ENCODE data around the gene PRSS35. TPM values are rescaled to one million over a fixed set of nuclear protein-coding genes. Genes with fewer than 3 reads are reported as not detected.

PRSS35 gene
- total and polyA plus RNA-seq, 2 experiments from 2014 or later, result 1.7 to 2.1 TPM

GRCh38 chr6:83474309-83474708, 38.0 kb upstream of the PRSS35 start:
- Histone ChIP-seq H3K79me2 (replicated peaks; ENCODE audit: insufficient read depth) (no peaks in the 10 kb centered on the region), H3K4me2 (peak overlapping the region; percentile 45), H3K27ac (ENCODE audit: low read depth) (no peak overlapping the region), H4K20me1 (replicated peaks; ENCODE audit: insufficient read depth) (no peaks in the 10 kb centered on the region), H3K27me3 (ENCODE audit: insufficient read depth) (no peaks in the 10 kb centered on the region), H3K9me2 (ENCODE audit: insufficient read depth) (no peaks in the 10 kb centered on the region), H3K4me1 (ENCODE audit: insufficient read depth) (peaks cover 13% of the 10 kb centered on the region), H3F3A (replicated peaks; ENCODE audit: low read depth) (no peaks in the 10 kb centered on the region), H2AFZ (peak overlapping the region; percentile 81), H3K36me3 (ENCODE audit: insufficient read depth) (no peaks in the 10 kb centered on the region), H3K4me3 (no peak overlapping the region)
- H3K4me1 Mint-ChIP-seq, result peaks cover 5% of the 10 kb centered on the region
- no peak overlapping the region for H3K27ac Mint-ChIP-seq
- H3K27me3 Mint-ChIP-seq (ENCODE audit: insufficient read depth, low read depth, poor library complexity), result peaks cover 1% of the 10 kb centered on the region
- H3K9me3 Mint-ChIP-seq, result no peaks in the 10 kb centered on the region
- H3K4me3 Mint-ChIP-seq, result no peak overlapping the region
- TF ChIP-seq CTCF (conservative IDR thresholded peaks at IDR 0.05; ENCODE audit: low read depth in 2 of 2), result no peak
- TF ChIP-seq EZH2 (IDR thresholded peaks at IDR 0.05; ENCODE audit: low read depth, unreplicated experiment), result no peak
- TF ChIP-seq NANOG (IDR thresholded peaks at IDR 0.05; ENCODE audit: borderline replicate concordance), result no peak
- no peak for TF ChIP-seq EZH2phosphoT487 (IDR thresholded peaks at IDR 0.05; ENCODE audit: unreplicated experiment)
- no peak for TF ChIP-seq REST (IDR thresholded peaks at IDR 0.05; ENCODE audit: unreplicated experiment)
- no peak for TF ChIP-seq STAT1 (IDR thresholded peaks at IDR 0.05; ENCODE audit: unreplicated experiment)
- no peak for TF ChIP-seq CREB1 (CRISPR knock-in tag; IDR thresholded peaks at IDR 0.05; ENCODE audit: low read depth)
- no peak for TF ChIP-seq ZNF462 (CRISPR knock-in tag; IDR thresholded peaks at IDR 0.05)
- TF ChIP-seq JUNB (IDR thresholded peaks at IDR 0.05; ENCODE audit: unreplicated experiment), result no peak
- no peak for TF ChIP-seq ZNF114 (CRISPR knock-in tag; IDR thresholded peaks at IDR 0.05)
- no peak for TF ChIP-seq ETS1 (IDR thresholded peaks at IDR 0.05)
- TF ChIP-seq ZNF331 (CRISPR knock-in tag; IDR thresholded peaks at IDR 0.05; ENCODE audit: low read depth), result no peak
- no peak for TF ChIP-seq POLR2AphosphoS5 (IDR thresholded peaks at IDR 0.05; ENCODE audit: low read depth)
- DNase-seq (ENCODE audit: low spot score), result peak; percentile 2
- ATAC-seq, result no peak; the same call in 2 of the 3 replicates
- H3K36me3 Mint-ChIP-seq (ENCODE audit: low read depth), result no peaks in the 10 kb centered on the region

Data from GM23338 (cell line).